HEK293 (cell line): ENCODE measurements around the gene ATG10.

Experiments used
- CTCF ChIA-PET: fragments of 350-600 bp; formaldehyde crosslinking; extraction: SDS; loops from one replicate; lab custom pipeline; 2021; ENCODE audit warnings: antibody characterized with exemption; lab: Yijun Ruan, JAX
- POLR2A ChIA-PET: fragments of 300-600 bp; formaldehyde crosslinking; extraction: SDS; loops from one replicate; lab custom pipeline; 2020; ENCODE audit warnings: antibody characterized with exemption, inconsistent platforms; lab: Yijun Ruan, JAX
- H3K27ac ChIP-seq: fragments of 200-500 bp; sonication (Bioruptor generic); 2 replicates; pipeline ENCODE4 v1.5.1; 2014; ENCODE audit warnings: low read depth, low read length, control low read depth, inconsistent platforms; ENCODE audit errors: extremely low read depth
- H3K36me3 ChIP-seq, 2 experiments: fragments of 200-500 bp in 1 of 2; sonication (Bioruptor generic) in 1 of 2; 1 replicate in 1 of 2; 2 replicates in 1 of 2; pipeline ENCODE4 v1.5.1; 2014 to 2017; ENCODE audit warnings: inconsistent platforms in 2 of 2, low read length in 2 of 2; ENCODE audit not compliant: control insufficient read depth in 2 of 2, insufficient read depth in 1 of 2
- H3K4me1 ChIP-seq: fragments of 200-500 bp; sonication (Bioruptor generic); 2 replicates; pipeline ENCODE4 v1.5.1; 2014; ENCODE audit warnings: mild to moderate bottlenecking, low read length, inconsistent platforms; ENCODE audit not compliant: control insufficient read depth, insufficient read depth
- H3K4me3 ChIP-seq: 2 replicates; pipeline ENCODE4 v1.5.1; 2011; ENCODE audit warnings: low read depth, mild to moderate bottlenecking, control low read depth, low read length, moderate library complexity
- H3K9me3 ChIP-seq: fragments of 200-500 bp; sonication (Bioruptor generic); 2 replicates; pipeline ENCODE4 v1.5.1; 2014; ENCODE audit warnings: low read depth, low read length, inconsistent platforms; ENCODE audit not compliant: control insufficient read depth, insufficient read depth
- GFI1B ChIP-seq: fragments of 450-650 bp; formaldehyde crosslinking; IDR thresholded peaks from 2 replicates; pipeline ENCODE4 v1.5.1; 2016; ENCODE audit warnings: missing biosample characterization, missing genetic modification characterization
- GLI2 ChIP-seq: fragments of 450-650 bp; formaldehyde crosslinking; IDR thresholded peaks from 2 replicates; pipeline ENCODE4; 2017; ENCODE audit warnings: missing biosample characterization, missing genetic modification characterization, low read depth, borderline replicate concordance
- PRDM1 ChIP-seq: fragments of 450-650 bp; formaldehyde crosslinking; IDR thresholded peaks from 2 replicates; pipeline ENCODE4; 2016; ENCODE audit warnings: missing biosample characterization, missing genetic modification characterization
- REPIN1 ChIP-seq: fragments of 450-650 bp; formaldehyde crosslinking; IDR thresholded peaks from 2 replicates; pipeline ENCODE4 v1.5.1; 2017; ENCODE audit warnings: missing biosample characterization, missing genetic modification characterization, low read depth
- SCRT2 ChIP-seq: fragments of 450-650 bp; formaldehyde crosslinking; IDR thresholded peaks from 2 replicates; pipeline ENCODE4 v1.5.1; 2016; ENCODE audit warnings: missing biosample characterization, missing genetic modification characterization
- ZFP3 ChIP-seq: fragments of 450-650 bp; formaldehyde crosslinking; IDR thresholded peaks from 2 replicates; pipeline ENCODE4 v1.5.1; 2016; ENCODE audit warnings: low read depth, missing biosample characterization, missing genetic modification characterization
- ZNF10 ChIP-seq: fragments of 450-650 bp; formaldehyde crosslinking; IDR thresholded peaks from 2 replicates; pipeline ENCODE4 v1.5.1; 2017; ENCODE audit warnings: missing biosample characterization, missing genetic modification characterization
- ZNF292 ChIP-seq: fragments of 450-650 bp; formaldehyde crosslinking; IDR thresholded peaks from 2 replicates; pipeline ENCODE4 v1.5.1; 2016; ENCODE audit warnings: low read depth, missing biosample characterization, missing genetic modification characterization, borderline replicate concordance
- ZNF416 ChIP-seq: fragments of 450-650 bp; formaldehyde crosslinking; IDR thresholded peaks from 2 replicates; pipeline ENCODE4 v1.5.1; 2016; ENCODE audit warnings: missing biosample characterization, missing genetic modification characterization
- ZNF423 ChIP-seq: fragments of 450-650 bp; formaldehyde crosslinking; IDR thresholded peaks from 2 replicates; pipeline ENCODE4 v1.5.1; 2016; ENCODE audit warnings: missing biosample characterization, missing genetic modification characterization
- ZNF433 ChIP-seq: fragments of 450-650 bp; formaldehyde crosslinking; IDR thresholded peaks from 2 replicates; pipeline ENCODE4 v1.5.1; 2016; ENCODE audit warnings: missing biosample characterization, missing genetic modification characterization, low read depth
- ZNF521 ChIP-seq: fragments of 450-650 bp; formaldehyde crosslinking; IDR thresholded peaks from 2 replicates; pipeline ENCODE4 v1.5.1; 2017; ENCODE audit warnings: missing biosample characterization, mild to moderate bottlenecking, missing genetic modification characterization
- ZNF544 ChIP-seq: fragments of 450-650 bp; formaldehyde crosslinking; IDR thresholded peaks from 2 replicates; pipeline ENCODE4 v1.5.0; 2017; ENCODE audit warnings: missing biosample characterization, missing genetic modification characterization
- ZNF558 ChIP-seq: fragments of 450-650 bp; formaldehyde crosslinking; IDR thresholded peaks from 2 replicates; pipeline ENCODE4 v1.5.1; 2016; ENCODE audit warnings: missing biosample characterization, missing genetic modification characterization
- ZNF585B ChIP-seq: fragments of 450-650 bp; formaldehyde crosslinking; IDR thresholded peaks from 2 replicates; pipeline ENCODE4 v1.5.1; 2016; ENCODE audit warnings: missing biosample characterization, missing genetic modification characterization
- ZNF654 ChIP-seq: fragments of 450-650 bp; formaldehyde crosslinking; IDR thresholded peaks from 2 replicates; pipeline ENCODE4 v1.5.1; 2016; ENCODE audit warnings: low read depth, missing biosample characterization, missing genetic modification characterization
- ZNF660 ChIP-seq: fragments of 450-650 bp; IDR thresholded peaks from 2 replicates; pipeline ENCODE4 v1.5.1; 2018; ENCODE audit warnings: missing biosample characterization, mild to moderate bottlenecking, missing genetic modification characterization
- TF ChIP-seq, protein P1 (sequence below): fragments of 450-650 bp; formaldehyde crosslinking; conservative IDR thresholded peaks from 2 replicates; pipeline ENCODE4 v1.5.1; 2016; ENCODE audit warnings: low read depth, missing biosample characterization, missing genetic modification characterization
- TF ChIP-seq, protein P2 (sequence below): fragments of 450-650 bp; formaldehyde crosslinking; IDR thresholded peaks from 2 replicates; pipeline ENCODE4 v1.5.1; 2016; ENCODE audit warnings: missing biosample characterization, missing genetic modification characterization, borderline replicate concordance

Gene ATG10

DNA sequence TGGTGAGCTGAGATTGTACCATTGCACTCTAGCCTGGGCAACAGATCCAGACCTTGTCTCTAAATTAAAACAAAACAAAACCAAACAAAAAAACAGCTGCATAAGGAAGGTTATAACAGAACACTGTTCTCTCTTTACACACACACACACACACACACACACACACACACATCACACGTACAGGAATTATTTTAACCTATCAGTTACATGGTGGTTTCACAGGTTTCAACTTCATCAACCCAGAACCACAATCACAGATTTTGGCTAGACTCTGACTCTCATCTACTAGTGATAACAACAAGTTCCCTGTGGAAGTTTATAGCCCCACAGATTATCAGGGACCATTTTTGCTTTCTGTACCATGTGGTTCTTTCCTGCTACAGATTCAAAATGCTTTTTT, 246.1 kb downstream of the ATG10 start:
- Histone ChIP-seq H3K4me3 (no peak overlapping the region), H3K27ac (no peak overlapping the region), H3K4me1 (peaks cover 1% of the 10 kb centered on the region; the same call in 1 of the 2 replicates), H3K9me3 (no peaks in the 10 kb centered on the region), H3K36me3 (no peaks in the 10 kb centered on the region)
- ChIA-PET POLR2A (no interaction called here), CTCF (no interaction called here)
- no peak for TF ChIP-seq REPIN1 (tag by site-specific recombination)
- no peak for TF ChIP-seq GFI1B (tag by site-specific recombination)
- no peak for TF ChIP-seq ZNF292 (tag by site-specific recombination)
- no peak for TF ChIP-seq ZNF521
- TF ChIP-seq ZFP3 (tag by site-specific recombination) = no peak
- TF ChIP-seq, all 188 proteins: peak for 0

DNA sequence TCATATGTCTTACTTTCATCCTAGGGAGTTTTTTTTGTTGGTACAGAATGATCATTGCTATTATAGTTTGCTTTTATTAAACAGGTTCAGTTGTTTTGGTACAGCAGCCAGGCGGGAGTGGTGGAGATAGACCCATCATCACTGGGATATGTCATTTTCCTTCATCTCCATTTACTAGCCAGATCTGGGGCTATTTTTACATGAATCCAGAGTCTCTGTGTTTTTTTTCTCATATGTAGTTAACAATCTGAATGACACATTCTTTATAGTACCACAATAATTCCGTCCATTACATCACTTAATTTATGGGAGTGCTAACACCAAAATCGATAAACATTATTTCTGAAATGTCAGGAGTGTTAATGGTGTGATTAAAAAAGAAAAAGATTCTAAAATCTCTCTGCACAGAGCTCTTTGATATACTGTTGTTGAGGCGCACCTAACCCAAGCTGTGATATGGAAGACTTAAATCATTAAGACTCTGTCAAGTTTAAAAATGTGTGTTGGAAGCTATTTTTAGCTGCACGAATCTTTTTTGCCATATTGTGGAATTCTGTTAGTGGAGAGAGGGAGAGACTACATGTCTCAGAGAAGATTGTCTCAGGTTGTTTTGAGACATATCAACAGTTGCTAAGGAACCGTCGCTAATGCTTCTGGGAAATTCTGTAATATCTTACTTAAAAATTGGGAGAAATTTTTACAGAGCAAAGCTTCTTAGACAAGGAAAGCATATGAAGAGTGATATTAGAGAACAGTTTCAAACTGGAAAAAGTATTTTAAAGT, 246.7 kb downstream of the ATG10 start:
- H3K9me3 ChIP-seq = no peaks in the 10 kb centered on the region
- POLR2A ChIA-PET = no interaction called here
- H3K4me1 ChIP-seq = peaks cover 4% of the 10 kb centered on the region; the same call in 1 of the 2 replicates
- H3K4me3 ChIP-seq = no peak overlapping the region
- TF ChIP-seq SCRT2 (tag by site-specific recombination) (no peak), ZNF521 (no peak), PRDM1 (tag by site-specific recombination) (no peak), ZNF416 (tag by site-specific recombination) (no peak), ZNF585B (tag by site-specific recombination) (no peak), ZNF423 (tag by site-specific recombination) (no peak), ZNF544 (tag by site-specific recombination) (no peak), ZNF10 (tag by site-specific recombination) (no peak), ZNF660 (tag by site-specific recombination) (no peak), GLI2 (tag by site-specific recombination) (no peak), ZNF433 (tag by site-specific recombination) (no peak), ZNF654 (tag by site-specific recombination) (no peak), ZNF558 (tag by site-specific recombination) (no peak)
- TF ChIP-seq, protein P1, sequence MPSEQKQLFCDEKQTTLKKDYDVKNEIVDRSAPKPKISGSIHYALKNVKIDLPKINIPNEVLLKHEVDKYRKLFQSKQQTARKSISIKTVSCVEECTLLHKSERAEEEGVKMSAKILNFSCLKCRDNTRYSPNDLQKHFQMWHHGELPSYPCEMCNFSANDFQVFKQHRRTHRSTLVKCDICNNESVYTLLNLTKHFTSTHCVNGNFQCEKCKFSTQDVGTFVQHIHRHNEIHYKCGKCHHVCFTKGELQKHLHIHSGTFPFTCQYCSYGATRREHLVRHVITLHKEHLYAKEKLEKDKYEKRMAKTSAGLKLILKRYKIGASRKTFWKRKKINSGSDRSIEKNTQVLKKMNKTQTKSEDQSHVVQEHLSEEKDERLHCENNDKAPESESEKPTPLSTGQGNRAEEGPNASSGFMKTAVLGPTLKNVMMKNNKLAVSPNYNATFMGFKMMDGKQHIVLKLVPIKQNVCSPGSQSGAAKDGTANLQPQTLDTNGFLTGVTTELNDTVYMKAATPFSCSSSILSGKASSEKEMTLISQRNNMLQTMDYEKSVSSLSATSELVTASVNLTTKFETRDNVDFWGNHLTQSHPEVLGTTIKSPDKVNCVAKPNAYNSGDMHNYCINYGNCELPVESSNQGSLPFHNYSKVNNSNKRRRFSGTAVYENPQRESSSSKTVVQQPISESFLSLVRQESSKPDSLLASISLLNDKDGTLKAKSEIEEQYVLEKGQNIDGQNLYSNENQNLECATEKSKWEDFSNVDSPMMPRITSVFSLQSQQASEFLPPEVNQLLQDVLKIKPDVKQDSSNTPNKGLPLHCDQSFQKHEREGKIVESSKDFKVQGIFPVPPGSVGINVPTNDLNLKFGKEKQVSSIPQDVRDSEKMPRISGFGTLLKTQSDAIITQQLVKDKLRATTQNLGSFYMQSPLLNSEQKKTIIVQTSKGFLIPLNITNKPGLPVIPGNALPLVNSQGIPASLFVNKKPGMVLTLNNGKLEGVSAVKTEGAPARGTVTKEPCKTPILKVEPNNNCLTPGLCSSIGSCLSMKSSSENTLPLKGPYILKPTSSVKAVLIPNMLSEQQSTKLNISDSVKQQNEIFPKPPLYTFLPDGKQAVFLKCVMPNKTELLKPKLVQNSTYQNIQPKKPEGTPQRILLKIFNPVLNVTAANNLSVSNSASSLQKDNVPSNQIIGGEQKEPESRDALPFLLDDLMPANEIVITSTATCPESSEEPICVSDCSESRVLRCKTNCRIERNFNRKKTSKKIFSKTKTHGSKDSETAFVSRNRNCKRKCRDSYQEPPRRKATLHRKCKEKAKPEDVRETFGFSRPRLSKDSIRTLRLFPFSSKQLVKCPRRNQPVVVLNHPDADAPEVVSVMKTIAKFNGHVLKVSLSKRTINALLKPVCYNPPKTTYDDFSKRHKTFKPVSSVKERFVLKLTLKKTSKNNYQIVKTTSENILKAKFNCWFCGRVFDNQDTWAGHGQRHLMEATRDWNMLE (tag by site-specific recombination) = no peak
- TF ChIP-seq, protein P2, sequence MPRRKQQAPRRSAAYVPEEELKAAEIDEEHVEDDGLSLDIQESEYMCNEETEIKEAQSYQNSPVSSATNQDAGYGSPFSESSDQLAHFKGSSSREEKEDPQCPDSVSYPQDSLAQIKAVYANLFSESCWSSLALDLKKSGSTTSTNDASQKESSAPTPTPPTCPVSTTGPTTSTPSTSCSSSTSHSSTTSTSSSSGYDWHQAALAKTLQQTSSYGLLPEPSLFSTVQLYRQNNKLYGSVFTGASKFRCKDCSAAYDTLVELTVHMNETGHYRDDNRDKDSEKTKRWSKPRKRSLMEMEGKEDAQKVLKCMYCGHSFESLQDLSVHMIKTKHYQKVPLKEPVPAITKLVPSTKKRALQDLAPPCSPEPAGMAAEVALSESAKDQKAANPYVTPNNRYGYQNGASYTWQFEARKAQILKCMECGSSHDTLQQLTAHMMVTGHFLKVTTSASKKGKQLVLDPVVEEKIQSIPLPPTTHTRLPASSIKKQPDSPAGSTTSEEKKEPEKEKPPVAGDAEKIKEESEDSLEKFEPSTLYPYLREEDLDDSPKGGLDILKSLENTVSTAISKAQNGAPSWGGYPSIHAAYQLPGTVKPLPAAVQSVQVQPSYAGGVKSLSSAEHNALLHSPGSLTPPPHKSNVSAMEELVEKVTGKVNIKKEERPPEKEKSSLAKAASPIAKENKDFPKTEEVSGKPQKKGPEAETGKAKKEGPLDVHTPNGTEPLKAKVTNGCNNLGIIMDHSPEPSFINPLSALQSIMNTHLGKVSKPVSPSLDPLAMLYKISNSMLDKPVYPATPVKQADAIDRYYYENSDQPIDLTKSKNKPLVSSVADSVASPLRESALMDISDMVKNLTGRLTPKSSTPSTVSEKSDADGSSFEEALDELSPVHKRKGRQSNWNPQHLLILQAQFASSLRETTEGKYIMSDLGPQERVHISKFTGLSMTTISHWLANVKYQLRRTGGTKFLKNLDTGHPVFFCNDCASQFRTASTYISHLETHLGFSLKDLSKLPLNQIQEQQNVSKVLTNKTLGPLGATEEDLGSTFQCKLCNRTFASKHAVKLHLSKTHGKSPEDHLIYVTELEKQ (tag by site-specific recombination) = no peak
- TF ChIP-seq, all 188 proteins: peak for 0
- Histone ChIP-seq H3K36me3 (no peaks in the 10 kb centered on the region), H3K27ac (no peak overlapping the region)
- CTCF ChIA-PET = no interaction called here
